Lung (tissue), 12 donors: ENCODE data around the gene KCND1. TPM values are rescaled to one million over a fixed set of nuclear protein-coding genes. Genes with fewer than 3 reads are reported as not detected.

Experiments used
- ATAC-seq: fragments of 200-7000 bp; cut with Tn5 transposase; one replicate; pipeline ENCODE4 v1.9.1; 2020; ENCODE audit warnings: moderate number of reproducible peaks; ENCODE audit not compliant: insufficient read depth, low FRiP score
- DNase-seq, 3 donors: peaks; one replicate each; pipeline ENCODE4 v3.0.0-alpha.2; 2013 to 2017
- H3K27ac ChIP-seq, 2 donors: one replicate each; pipeline ENCODE4 v1.5.1; 2013; ENCODE audit warnings: mild to moderate bottlenecking in 2 of 2, moderate library complexity in 2 of 2, control low read depth in 1 of 2, inconsistent platforms in 1 of 2, low read depth in 1 of 2, low read length in 1 of 2
- H3K27me3 ChIP-seq, 3 donors: one replicate each; pipeline ENCODE4 v1.5.1; 2013; ENCODE audit warnings: low read length in 2 of 3; ENCODE audit not compliant: control insufficient read depth in 3 of 3, insufficient read depth in 3 of 3
- H3K36me3 ChIP-seq, 4 donors: one replicate each; pipeline ENCODE4 v1.5.1; 2013; ENCODE audit warnings: low read length in 4 of 4, mild to moderate bottlenecking in 1 of 4, moderate library complexity in 1 of 4; ENCODE audit not compliant: control insufficient read depth in 4 of 4, insufficient read depth in 4 of 4
- H3K4me1 ChIP-seq, 5 donors: one replicate each; pipeline ENCODE4 v1.5.1; 2013; ENCODE audit warnings: low read length in 5 of 5, mild to moderate bottlenecking in 2 of 5, moderate library complexity in 1 of 5; ENCODE audit not compliant: control insufficient read depth in 5 of 5, insufficient read depth in 5 of 5
- H3K4me3 ChIP-seq: one replicate; pipeline ENCODE4 v1.5.1; 2013; ENCODE audit warnings: mild to moderate bottlenecking, control low read depth, moderate library complexity
- H3K9ac ChIP-seq, 2 donors: one replicate each; pipeline ENCODE4 v1.5.1; 2013; ENCODE audit warnings: low read length in 2 of 2, control low read depth in 1 of 2; ENCODE audit not compliant: insufficient read depth in 1 of 2
- H3K9me3 ChIP-seq, 4 donors: one replicate each; pipeline ENCODE4 v1.5.1; 2013; ENCODE audit warnings: low read length in 3 of 4, mild to moderate bottlenecking in 1 of 4, moderate library complexity in 1 of 4; ENCODE audit not compliant: control insufficient read depth in 4 of 4, insufficient read depth in 3 of 4
- CTCF ChIP-seq: IDR thresholded peaks from 2 replicates; pipeline ENCODE4 v1.5.1; 2012; ENCODE audit warnings: mild to moderate bottlenecking; ENCODE audit errors: control extremely low read depth, extremely low read depth
- whole genome bisulfite sequencing, 2 donors: extraction: QIAGEN DNeasy Blood & Tissue Kit; methylation state at CpG; one replicate each; pipeline ENCODE4 v1.1.7; 2013; 5-methylcytosine and 5-hydroxymethylcytosine counted together
- polyA plus RNA-seq, 2 donors: library from polyadenylated mRNA; stranded (reverse); fragments of 200-250 nt; gene quantifications; one replicate each; pipeline ENCODE4 v1.2.1, GENCODE V29; 2013
- total RNA-seq, 2 donors: library from RNA; depleted of rRNA in 1 of 2; stranded (reverse); fragments of >200 nt in 1 of 2; gene quantifications; one replicate each; pipeline ENCODE4 v1.2.1, GENCODE V29; 2014 to 2021
- donor health status: control.
- donor health status: control.
- donor health status: Bipolar disorder and iron deficiency.
- donor health status: healthy.
- donor health status: DM: yes; HTN: yes; CAD: no.

The KCND1 gene
- total and polyA plus RNA-seq, 4 donors: 0.65 to 1.7 (median 1.3) TPM

GRCh38 chrX:48957827-48958634, 13.6 kb downstream of the KCND1 start:
- no peak for TF ChIP-seq CTCF
- Histone ChIP-seq H3K4me1 (peaks cover 0 to 32% (median 9%) of the 10 kb centered on the region in 5 donors), H3K27ac (peak overlapping the region; percentile 90 to 98), H3K27me3 (no peaks in the 10 kb centered on the region), H3K4me3 (peak overlapping the region; percentile 65), H3K9me3 (no peaks in the 10 kb centered on the region), H3K9ac (peak overlapping the region; percentile 74 to 82), H3K36me3 (peaks cover 0 to 5% (median 2%) of the 10 kb centered on the region in 4 donors)
- WGBS, 2 donors: 0 to 37% methylated on average over 54 to 66 of the region's 66 CpGs
- DNase-seq (peak; percentile 98 to 99 (median 98)), ATAC-seq (peak; percentile 89)

GRCh38 chrX:48957477-48957826, 14.2 kb downstream of the KCND1 start, which contains the start of gene OTUD5:
Gene OTUD5, minus strand, starts transcription at chrX:48957607. Its CDS starts 37 bp downstream, at chrX:48957570.
- no peak for TF ChIP-seq CTCF
- H3K9me3 ChIP-seq: no peaks in the 10 kb centered on the region
- H3K9ac ChIP-seq: peak within 1 kb of the TSS; percentile 77 to 82
- peaks cover 0 to 5% (median 2%) of the 10 kb centered on the region in 4 donors for H3K36me3 ChIP-seq
- peaks cover 0 to 30% (median 11%) of the 10 kb centered on the region in 5 donors for H3K4me1 ChIP-seq
- ATAC-seq (no peak), DNase-seq (no peak)
- peak within 1 kb of the TSS; percentile 65 for H3K4me3 ChIP-seq
- 6 to 45% methylated on average over 7 to 53 of the region's 53 CpGs for WGBS, 2 donors
- H3K27me3 ChIP-seq: no peaks in the 10 kb centered on the region
- peak within 1 kb of the TSS; percentile 87 to 98 for H3K27ac ChIP-seq

- Histone ChIP-seq H3K27me3 (no peaks in the 10 kb centered on the region), H3K9ac (peak overlapping the region; percentile 63 to 77), H3K36me3 (peaks cover 0 to 5% (median 2%) of the 10 kb centered on the region in 4 donors), H3K9me3 (no peaks in the 10 kb centered on the region), H3K27ac (peak overlapping the region; percentile 87 to 98), H3K4me3 (peak overlapping the region; percentile 65), H3K4me1 (peaks cover 0 to 25% (median 9%) of the 10 kb centered on the region in 5 donors)
- TF ChIP-seq CTCF: no peak
- no peak for DNase-seq
- 7 to 35% methylated on average over 16 to 61 of the region's 61 CpGs for WGBS, 2 donors
- ATAC-seq: no peak
Measured at GRCh38 chrX:48956728-48957414, 14.8 kb downstream of the KCND1 start.
